Heart left ventricle (tissue), 16 donors: ENCODE data around the gene FUT8. TPM values are rescaled to one million over a fixed set of nuclear protein-coding genes. Genes with fewer than 3 reads are reported as not detected.

Source experiments
- ATAC-seq, 4 donors: fragments of 200-7000 bp; cut with Tn5 transposase; one replicate each; pipeline ENCODE4 v1.9.1; 2020 to 2022; ENCODE audit warnings: moderate library complexity in 4 of 4, mild to moderate bottlenecking in 3 of 4, moderate number of reproducible peaks in 1 of 4
- DNase-seq, 5 donors: peaks; one replicate each; pipeline ENCODE4 v3.0.0-alpha.2; 2020
- H3K27ac ChIP-seq, 12 donors: fragments of 200-600 bp; sonication (generic) in 4 of 12; one replicate each; pipeline versions ENCODE4 v1.5.0 to v1.8.0; 2016 to 2022; ENCODE audit warnings: mild to moderate bottlenecking in 2 of 12
- H3K27me3 ChIP-seq, 9 donors: fragments of 200-600 bp; sonication (generic) in 2 of 9; one replicate each; pipeline versions ENCODE4 v1.5.1 to v1.8.0; 2016 to 2022; ENCODE audit warnings: mild to moderate bottlenecking in 3 of 9
- H3K36me3 ChIP-seq, 9 donors: fragments of 200-600 bp; sonication (generic) in 2 of 9; one replicate each; pipeline versions ENCODE4 v1.5.0 to v1.8.0; 2018 to 2022; ENCODE audit warnings: mild to moderate bottlenecking in 2 of 9
- H3K4me1 ChIP-seq, 12 donors: fragments of 200-600 bp; sonication (generic) in 4 of 12; one replicate each; pipeline versions ENCODE4 v1.5.0 to v1.8.0; 2016 to 2022; ENCODE audit warnings: mild to moderate bottlenecking in 3 of 12
- H3K4me3 ChIP-seq, 12 donors: fragments of 200-600 bp; sonication (generic) in 4 of 12; one replicate each; pipeline versions ENCODE4 v1.5.0 to v1.8.0; 2017 to 2022; ENCODE audit warnings: mild to moderate bottlenecking in 9 of 12, moderate library complexity in 4 of 12
- H3K9me3 ChIP-seq, 12 donors: fragments of 200-600 bp; sonication (generic) in 4 of 12; one replicate each; pipeline versions ENCODE4 v1.5.0 to v1.8.0; 2016 to 2022; ENCODE audit warnings: mild to moderate bottlenecking in 1 of 12
- CTCF ChIP-seq, 12 donors: fragments of 200-600 bp; sonication (generic) in 4 of 12; IDR thresholded peaks; one replicate each; pipeline versions ENCODE4 v1.5.0 to v1.8.0; 2018 to 2022; ENCODE audit warnings: antibody characterized with exemption in 12 of 12, mild to moderate bottlenecking in 5 of 12
- POLR2A ChIP-seq, 2 donors: fragments of 450-650 bp; IDR thresholded peaks; one replicate each; pipeline ENCODE4 v1.6.1; 2017; ENCODE audit warnings: antibody characterized with exemption in 2 of 2, mild to moderate bottlenecking in 2 of 2, moderate library complexity in 2 of 2
- WGBS, 4 donors: extraction: QIAGEN DNeasy Blood & Tissue Kit in 2 of 4; methylation state at CpG; one replicate each; pipeline versions ENCODE4 v1.1.5 to v1.1.7; 2013 to 2018; 5-methylcytosine and 5-hydroxymethylcytosine counted together
- intact Hi-C, 10 donors: fragments of 100-400 bp; cut with DNase I; formaldehyde crosslinking; loops; one replicate each; pipeline versions ENCODE4 v1.11.1 to v1.14.2; 2022
- polyA plus RNA-seq, 2 donors: library from polyadenylated mRNA; stranded (reverse); fragments of 200-250 nt; gene quantifications; one replicate each; pipeline ENCODE4 v1.2.3, GENCODE V29; 2013
- total RNA-seq, 9 donors: library from RNA; depleted of rRNA in 2 of 9; stranded (reverse); fragments of >200 nt in 2 of 9; fragmentation: NEBNext Ultra II Directional in 3 of 9; extraction: Animal tissue kit (Norgen Biotek cat#: 25700) in 3 of 9; gene quantifications; one replicate each; pipeline versions ENCODE4 v1.1.0 to v1.2.4, GENCODE V29; 2016 to 2023
- donor health status: ischemic (EF 13 %, LVEDD 7.1; RV severe dilation, severe dysfunction).
- donor health status: healthy with polysubstance abuse.
- donor health status: DM: no; HTN: yes; CAD: no.
- donor health status: DM: no; HTN: no; CAD: no.
- donor health status: ischemic (EF 25% LVEDD 6.9; RV normal size, moderate dysfunction).
- donor health status: ischemic (EF 25% LVEDD 5.7; RV mildly dilated, moderate dysfunction).
- donor health status: healthy.
- donor health status: DM: yes; HTN: yes; CAD: no.
- donor health status: ischemic (EF 35%, LVEDD 5.7; RV mildly dilated, moderate dysfunction).
- donor health status: nonischemic (EF 11% LVEDD 7.7; RV severe dilation, severe dysfunction).
- donor health status: DM: yes; HTN: yes; CAD: no.
- donor health status: PGD.
- donor health status: ischemic (EF 29% LVEDD 5.4; RV normal size, mild dysfunction).
- donor health status: nonischemic (EF 23%, LVEDD 6.1; RV moderate dilation, normal function).

The FUT8 gene
- total and polyA plus RNA-seq, 11 donors, result 2.8 to 17.3 (median 11.2) TPM

GRCh38 chr14:65769151-65769550 is 356.6 kb downstream of the FUT8 start:
- Histone ChIP-seq H3K27me3 (no peaks in the 10 kb centered on the region), H3K36me3 (no peaks in the 10 kb centered on the region), H3K4me1 (peaks cover 0 to 7% (median 0%) of the 10 kb centered on the region in 12 donors), H3K4me3 (no peak overlapping the region), H3K27ac (no peak overlapping the region), H3K9me3 (no peaks in the 10 kb centered on the region)
- intact Hi-C loops, result no loop called here
- no peak for DNase-seq
- no peak for ATAC-seq
- 74 to 91% (median 83%) methylated on average over 2 of the region's 2 CpGs for WGBS, 4 donors
- no peak for TF ChIP-seq POLR2A (IDR thresholded peaks at IDR 0.05)
- TF ChIP-seq CTCF (IDR thresholded peaks at IDR 0.05), result no peak

- Histone ChIP-seq H3K27me3 (no peaks in the 10 kb centered on the region), H3K4me1 (peaks cover 0 to 7% (median 0%) of the 10 kb centered on the region in 12 donors), H3K4me3 (no peak overlapping the region), H3K27ac (no peak overlapping the region), H3K36me3 (no peaks in the 10 kb centered on the region), H3K9me3 (no peaks in the 10 kb centered on the region)
- ATAC-seq, result no peak
- intact Hi-C loops, result no loop called here
- DNase-seq, result no peak
- no peak for TF ChIP-seq POLR2A (IDR thresholded peaks at IDR 0.05)
- TF ChIP-seq CTCF (IDR thresholded peaks at IDR 0.05), result no peak
- 64 to 81% (median 72%) methylated on average over 5 of the region's 5 CpGs for WGBS, 4 donors
Observed at GRCh38 chr14:65770681-65771080, 358.2 kb downstream of the FUT8 start.

- 92 to 97% (median 94%) methylated on average over 3 of the region's 3 CpGs for WGBS, 4 donors
- ATAC-seq (no peak), DNase-seq (no peak)
- Histone ChIP-seq H3K36me3 (no peaks in the 10 kb centered on the region), H3K27ac (no peak overlapping the region), H3K9me3 (no peaks in the 10 kb centered on the region), H3K4me1 (peaks cover 0 to 7% (median 0%) of the 10 kb centered on the region in 12 donors), H3K4me3 (no peak overlapping the region), H3K27me3 (no peaks in the 10 kb centered on the region)
- intact Hi-C loops, result no loop called here
- TF ChIP-seq POLR2A (IDR thresholded peaks at IDR 0.05) (no peak), CTCF (IDR thresholded peaks at IDR 0.05) (no peak)
Observed at GRCh38 chr14:65771271-65771670, 358.7 kb downstream of the FUT8 start.

GRCh38 chr14:65772466-65772865 is 359.9 kb downstream of the FUT8 start:
- no peak for ATAC-seq
- no peak overlapping the region for H3K4me3 ChIP-seq
- H3K27me3 ChIP-seq, result no peaks in the 10 kb centered on the region
- no peaks in the 10 kb centered on the region for H3K36me3 ChIP-seq
- DNase-seq, result no peak
- no peak for TF ChIP-seq POLR2A (IDR thresholded peaks at IDR 0.05)
- intact Hi-C loops, result no loop called here
- no peaks in the 10 kb centered on the region for H3K9me3 ChIP-seq
- peaks cover 0 to 7% (median 0%) of the 10 kb centered on the region in 12 donors for H3K4me1 ChIP-seq
- no peak overlapping the region for H3K27ac ChIP-seq
- 64 to 83% (median 71%) methylated on average over 8 of the region's 8 CpGs for WGBS, 4 donors

GRCh38 chr14:65772921-65773574 is 360.5 kb downstream of the FUT8 start:
- no peaks in the 10 kb centered on the region for H3K36me3 ChIP-seq
- DNase-seq (no peak), ATAC-seq (no peak)
- no peak overlapping the region for H3K4me3 ChIP-seq
- TF ChIP-seq CTCF (IDR thresholded peaks at IDR 0.05), result no peak
- no peak for TF ChIP-seq POLR2A (IDR thresholded peaks at IDR 0.05)
- intact Hi-C loops, result no loop called here
- H3K9me3 ChIP-seq, result no peaks in the 10 kb centered on the region
- WGBS, 4 donors, result 43 to 57% (median 49%) methylated on average over 4 of the region's 4 CpGs
- H3K27ac ChIP-seq, result no peak overlapping the region
- H3K4me1 ChIP-seq, result peaks cover 0 to 7% (median 0%) of the 10 kb centered on the region in 12 donors
- no peaks in the 10 kb centered on the region for H3K27me3 ChIP-seq
